IMR-90 (cell line): ENCODE results near the gene ITGB5. TPM values are rescaled to one million over a fixed set of nuclear protein-coding genes. Genes with fewer than 3 reads are reported as not detected.

Experiments used
- ATAC-seq: fragments of 200-7000 bp; cut with Tn5 transposase; 2 replicates; pipeline ENCODE4 v1.9.1; 2020; ENCODE audit warnings: low read depth, mild to moderate bottlenecking, moderate library complexity
- BruUV-seq: library from RNA; stranded (reverse); fragments of 400-500 nt; replicated peaks from 2 replicates; lab custom pipeline; 2021; lab: Mats Ljungman, UMichigan
- CTCF ChIA-PET: fragments of 300-600 bp; formaldehyde crosslinking; extraction: SDS; loops from one replicate; lab custom pipeline; 2021; ENCODE audit warnings: antibody characterized with exemption; lab: Yijun Ruan, JAX
- POLR2A ChIA-PET: fragments of 300-600 bp; sonication (Branson Sonifier 250); formaldehyde crosslinking; loops from one replicate; lab custom pipeline; 2022; ENCODE audit warnings: antibody characterized with exemption; ENCODE audit not compliant: unreplicated experiment; lab: Charles Lee
- DNase-seq: peaks from one replicate; pipeline ENCODE4 v3.0.0; 2013
- H2AFZ ChIP-seq: replicated peaks from 2 replicates; pipeline ENCODE3; 2013; ENCODE audit warnings: low read length, mild to moderate bottlenecking; ENCODE audit not compliant: poor library complexity
- H2AK5ac ChIP-seq: 2 replicates; pipeline ENCODE4 v1.6.1; 2013; ENCODE audit warnings: low read depth, low read length, inconsistent platforms
- H2AK9ac ChIP-seq: replicated peaks from 2 replicates; pipeline ENCODE3; 2013; ENCODE audit warnings: mild to moderate bottlenecking, low read depth, low read length, moderate library complexity; ENCODE audit not compliant: poor library complexity
- H2BK120ac ChIP-seq: 2 replicates; pipeline ENCODE4 v1.6.1; 2013; ENCODE audit warnings: low read depth, low read length, inconsistent platforms
- H2BK15ac ChIP-seq: 3 replicates; pipeline ENCODE4 v1.6.1; 2013; ENCODE audit warnings: low read depth, low read length, inconsistent platforms
- H2BK20ac ChIP-seq: 2 replicates; pipeline ENCODE4 v1.6.1; 2013; ENCODE audit warnings: low read depth, mild to moderate bottlenecking, inconsistent platforms, low read length, moderate library complexity
- H2BK5ac ChIP-seq: 2 replicates; pipeline ENCODE4 v1.6.1; 2013; ENCODE audit warnings: mild to moderate bottlenecking, low read depth, low read length, inconsistent platforms; ENCODE audit not compliant: poor library complexity, severe bottlenecking
- H3K14ac ChIP-seq: replicated peaks from 2 replicates; pipeline ENCODE4 v1.6.1; 2013; ENCODE audit warnings: low read depth, low read length, inconsistent platforms
- H3K18ac ChIP-seq: 2 replicates; pipeline ENCODE4 v1.6.1; 2013; ENCODE audit warnings: low read depth, low read length, control low read depth
- H3K23ac ChIP-seq: 2 replicates; pipeline ENCODE4 v1.6.1; 2013; ENCODE audit warnings: low read depth, low read length, inconsistent platforms
- H3K27ac ChIP-seq: 2 replicates; pipeline ENCODE4 v1.5.1; 2013; ENCODE audit warnings: mild to moderate bottlenecking, control low read depth, low read length; ENCODE audit not compliant: insufficient read depth
- H3K27me3 ChIP-seq: 2 replicates; pipeline ENCODE4 v1.6.1; 2013; ENCODE audit warnings: low read length; ENCODE audit not compliant: control insufficient read depth, insufficient read depth
- H3K36me3 ChIP-seq: 2 replicates; pipeline ENCODE4 v1.6.1; 2013; ENCODE audit warnings: low read length, mixed read lengths; ENCODE audit not compliant: control insufficient read depth, insufficient read depth
- H3K4ac ChIP-seq: 2 replicates; pipeline ENCODE4 v1.6.1; 2013; ENCODE audit warnings: low read depth, low read length, inconsistent platforms
- H3K4me1 ChIP-seq: 2 replicates; pipeline ENCODE4 v1.6.1; 2013; ENCODE audit warnings: low read length, mixed read lengths; ENCODE audit not compliant: control insufficient read depth, insufficient read depth
- H3K4me2 ChIP-seq: 2 replicates; pipeline ENCODE4 v1.6.1; 2013; ENCODE audit warnings: low read depth, mild to moderate bottlenecking, control low read depth, low read length, moderate library complexity
- H3K4me3 ChIP-seq: 2 replicates; pipeline ENCODE4 v1.5.1; 2013; ENCODE audit warnings: low read depth, mild to moderate bottlenecking, control low read depth, low read length, moderate library complexity; ENCODE audit not compliant: insufficient read depth
- H3K56ac ChIP-seq: 2 replicates; pipeline ENCODE4 v1.6.1; 2013; ENCODE audit warnings: low read length, inconsistent platforms; ENCODE audit not compliant: insufficient read depth; ENCODE audit errors: extremely low read depth
- H3K79me1 ChIP-seq, 2 experiments: 2 replicates each; pipeline ENCODE4 v1.6.1; 2013; ENCODE audit warnings: low read length in 2 of 2, inconsistent platforms in 1 of 2, low read depth in 1 of 2
- H3K9ac ChIP-seq: 2 replicates; pipeline ENCODE4 v1.6.1; 2013; ENCODE audit warnings: low read depth, low read length, control low read depth
- H3K9me1 ChIP-seq: 2 replicates; pipeline ENCODE4 v1.6.1; 2013; ENCODE audit warnings: low read length, inconsistent platforms; ENCODE audit not compliant: insufficient read depth
- H3K9me3 ChIP-seq: 2 replicates; pipeline ENCODE4 v1.6.1; 2013; ENCODE audit warnings: low read length; ENCODE audit not compliant: control insufficient read depth, insufficient read depth
- H4K20me1 ChIP-seq: 2 replicates; pipeline ENCODE4 v1.6.1; 2013; ENCODE audit warnings: low read length, inconsistent platforms; ENCODE audit not compliant: insufficient read depth
- H4K5ac ChIP-seq: 2 replicates; pipeline ENCODE4 v1.6.1; 2013; ENCODE audit warnings: mild to moderate bottlenecking, low read depth, low read length, control low read depth
- H4K8ac ChIP-seq, 2 experiments: 2 replicates each; pipeline ENCODE4 v1.6.1; 2013; ENCODE audit warnings: low read depth in 2 of 2, low read length in 2 of 2, control low read depth in 1 of 2, inconsistent platforms in 1 of 2
- H4K91ac ChIP-seq: 2 replicates; pipeline ENCODE4 v1.6.1; 2013; ENCODE audit warnings: low read depth, low read length, inconsistent platforms; ENCODE audit not compliant: insufficient read depth
- CTCF ChIP-seq: conservative IDR thresholded peaks from 2 replicates; pipeline ENCODE4 v1.5.1; 2012; ENCODE audit warnings: mild to moderate bottlenecking, low read depth, low read length, improper control_type of control experiment
- RCOR1 ChIP-seq: IDR thresholded peaks from 2 replicates; pipeline ENCODE4 v1.6.1; 2012; ENCODE audit warnings: mild to moderate bottlenecking, low read length, improper control_type of control experiment; ENCODE audit not compliant: insufficient replicate concordance
- USF2 ChIP-seq: fragments of 150-350 bp; IDR thresholded peaks from 2 replicates; pipeline ENCODE4 v1.6.1; 2017; ENCODE audit warnings: mild to moderate bottlenecking, antibody characterized with exemption, low read length, low read depth
- WGBS, 2 experiments: methylation state at CpG; one replicate each; pipeline versions ENCODE4 v1.1.5 to v1.1.7; 2013; ENCODE audit warnings: missing lambda C conversion rate in 2 of 2; ENCODE audit not compliant: insufficient read length in 1 of 2; ENCODE audit errors: extremely low coverage in 2 of 2; 5-methylcytosine and 5-hydroxymethylcytosine counted together
- dilution Hi-C: fragments of 300-500 bp; cut with HindIII; formaldehyde crosslinking; loops from one replicate; pipeline ENCODE4 v1.14.3; 2018; ENCODE audit warnings: low sequenced_read_pairs; ENCODE audit not compliant: unreplicated experiment
- in situ Hi-C: fragments of 300-500 bp; cut with MboI; formaldehyde crosslinking; loops from 3 replicates; pipeline ENCODE4 v1.14.3; 2019; ENCODE audit warnings: low sequenced_read_pairs, inconsistent platforms, mixed read lengths
- intact Hi-C: fragments of 100-400 bp; cut with micrococcal nuclease; formaldehyde crosslinking; loops from 2 replicates; pipeline ENCODE4 v1.10.0; 2022
- polyA plus RNA-seq, 3 experiments: library from polyadenylated mRNA; depleted of rRNA; stranded (reverse); fragments of >200 nt; gene quantifications; 2 replicates each; pipeline ENCODE4 v1.2.3, GENCODE V29; 2012; ENCODE audit warnings: low replicate concordance in 1 of 3
- total RNA-seq: library from RNA; depleted of rRNA; stranded (reverse); fragments of >200 nt; gene quantifications from 2 replicates; pipeline ENCODE4 v1.2.3, GENCODE V29; 2012

The ITGB5 gene
- total and polyA plus RNA-seq, 2 of the 4 experiments (the other 2 are of a cell fraction): 85.0 to 101 TPM

- Histone ChIP-seq H2BK120ac (no peak overlapping the region), H2BK15ac (no peak overlapping the region), H3K23ac (no peak overlapping the region), H2BK5ac (no peak overlapping the region), H3K4me1 (no peaks in the 10 kb centered on the region), H2BK20ac (no peak overlapping the region), H3K4me3 (no peak overlapping the region), H4K8ac (no peak overlapping the region), H3K9me3 (no peaks in the 10 kb centered on the region), H3K4me2 (no peak overlapping the region), H4K5ac (no peak overlapping the region), H3K9ac (no peak overlapping the region), H3K9me1 (0 out of 2 replicates have a peak, but pooled peaks cover under 1% of the 10 kb centered on the region), H2AK5ac (no peak overlapping the region), H4K91ac (no peak overlapping the region), H4K20me1 (no peaks in the 10 kb centered on the region), H3K36me3 (peaks cover 53% of the 10 kb centered on the region), H3K27ac (no peak overlapping the region), H3K27me3 (no peaks in the 10 kb centered on the region), H3K56ac (no peak overlapping the region), H2AK9ac (no peak overlapping the region), H3K79me1 (peaks cover 0 to 18% of the 10 kb centered on the region in 2 experiments; a peak in 2 of 4 replicates), H2AFZ (no peak overlapping the region), H3K14ac (no peak overlapping the region), H3K18ac (no peak overlapping the region), H3K4ac (no peak overlapping the region)
- no peak for DNase-seq
- ChIA-PET CTCF (interaction anchor here (1.5 kb wide), 1 partner anchor 135 kb away, joined by 3 read pairs; no protein-coding TSS in a partner anchor), POLR2A (no interaction called here)
- ATAC-seq: no peak
- BruUV-seq: no TSS peak
- WGBS, 2 experiments: 100% methylated on average over 3 to 4 of the region's 16 CpGs
- TF ChIP-seq CTCF: no peak
- no peak for TF ChIP-seq RCOR1
- TF ChIP-seq USF2: no peak
- intact Hi-C loops: no loop called here
- in situ Hi-C loops: loop anchor here (10.0 kb wide), 1 partner anchor 668 kb away; no protein-coding TSS in a partner anchor
- dilution Hi-C loops: loop anchor here (25.0 kb wide), 1 partner anchor 121 kb away; the partner anchor contains the start of gene ITGB5
Observed at GRCh38 chr3:124766113-124767095, 120.8 kb downstream of the ITGB5 start.
